Measurements from ENCODE around the gene SH3BGRL3. TPM values are rescaled to one million over a fixed set of nuclear protein-coding genes. Genes with fewer than 3 reads are reported as not detected.
"Not testable (repeated sequence)": the region's sequence is repeated elsewhere in the genome, so short reads cannot be mapped to it uniquely, and the experiment has no call there.

SH3BGRL3 gene
- total RNA-seq, result 258 and 260 TPM in 2 replicates

DNA sequence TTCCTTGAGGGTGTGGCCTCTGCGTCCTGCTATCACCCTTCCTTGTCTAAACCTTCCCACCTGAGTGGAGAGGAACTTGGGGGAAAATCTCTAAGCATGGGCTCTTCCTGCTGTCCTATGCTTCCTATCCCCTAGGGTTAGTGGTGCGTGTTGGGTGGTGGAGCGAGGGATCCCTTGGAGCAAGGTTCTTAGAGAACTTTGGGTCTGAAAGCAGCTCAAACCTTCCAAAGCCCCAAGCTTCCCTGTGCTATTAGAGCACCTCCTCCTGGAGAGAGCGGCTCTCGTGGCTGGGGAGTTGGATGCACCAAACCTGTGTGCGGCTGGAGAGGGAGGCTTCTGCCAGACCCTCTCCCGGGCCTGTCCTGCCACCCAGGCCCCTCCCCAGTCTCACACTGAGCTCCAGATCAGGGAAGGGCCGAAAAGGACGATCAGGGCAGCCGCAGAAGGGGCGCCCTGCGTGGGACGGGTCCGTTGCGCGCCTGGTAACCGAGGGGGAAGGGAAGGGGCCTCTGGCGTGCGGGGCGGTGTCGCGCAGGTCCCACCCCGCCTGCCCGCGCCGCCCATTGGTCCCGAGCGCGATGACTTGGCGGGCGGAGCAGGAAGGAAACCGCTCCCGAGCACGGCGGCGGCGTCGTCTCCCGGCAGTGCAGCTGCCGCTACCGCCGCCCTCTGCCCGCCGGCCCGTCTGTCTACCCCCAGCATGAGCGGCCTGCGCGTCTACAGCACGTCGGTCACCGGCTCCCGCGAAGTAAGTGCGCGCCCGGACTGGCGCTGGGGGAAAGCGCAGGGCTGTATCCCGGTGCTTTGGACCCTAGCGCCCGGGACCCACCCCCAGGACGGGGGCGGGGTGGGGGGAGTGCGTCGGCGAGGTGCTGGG lies at the start of gene SH3BGRL3:
TSS of gene SH3BGRL3 (plus strand) at position 631 of the 877 bp plus-strand sequence. CDS start at position 701, 70 bp downstream.
- DNase-seq (ENCODE audit: extremely low read depth, low read depth, low spot score), result no peak

DNA sequence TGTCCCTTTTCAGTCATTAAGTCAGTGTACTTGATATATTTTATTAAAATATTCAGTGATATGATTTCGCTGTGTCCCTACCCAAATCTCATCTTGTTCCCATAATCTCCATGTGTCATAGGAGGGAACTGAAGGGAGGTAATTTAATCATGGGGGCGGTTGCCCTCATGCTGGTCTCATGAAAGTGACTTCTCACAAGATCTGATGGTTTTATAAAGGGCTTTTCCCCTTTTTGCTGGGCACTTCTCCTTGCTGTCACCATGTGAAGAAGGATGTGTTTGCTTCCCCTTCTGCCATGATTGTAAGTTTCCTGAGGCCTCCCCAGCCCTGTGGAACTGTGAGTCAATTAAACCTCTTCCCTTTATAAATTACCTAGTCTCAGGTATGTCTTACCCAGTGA lies 49.2 kb upstream of the SH3BGRL3 start:
- DNase-seq (ENCODE audit: extremely low read depth, low read depth, low spot score), result not testable (repeated sequence)

DNA sequence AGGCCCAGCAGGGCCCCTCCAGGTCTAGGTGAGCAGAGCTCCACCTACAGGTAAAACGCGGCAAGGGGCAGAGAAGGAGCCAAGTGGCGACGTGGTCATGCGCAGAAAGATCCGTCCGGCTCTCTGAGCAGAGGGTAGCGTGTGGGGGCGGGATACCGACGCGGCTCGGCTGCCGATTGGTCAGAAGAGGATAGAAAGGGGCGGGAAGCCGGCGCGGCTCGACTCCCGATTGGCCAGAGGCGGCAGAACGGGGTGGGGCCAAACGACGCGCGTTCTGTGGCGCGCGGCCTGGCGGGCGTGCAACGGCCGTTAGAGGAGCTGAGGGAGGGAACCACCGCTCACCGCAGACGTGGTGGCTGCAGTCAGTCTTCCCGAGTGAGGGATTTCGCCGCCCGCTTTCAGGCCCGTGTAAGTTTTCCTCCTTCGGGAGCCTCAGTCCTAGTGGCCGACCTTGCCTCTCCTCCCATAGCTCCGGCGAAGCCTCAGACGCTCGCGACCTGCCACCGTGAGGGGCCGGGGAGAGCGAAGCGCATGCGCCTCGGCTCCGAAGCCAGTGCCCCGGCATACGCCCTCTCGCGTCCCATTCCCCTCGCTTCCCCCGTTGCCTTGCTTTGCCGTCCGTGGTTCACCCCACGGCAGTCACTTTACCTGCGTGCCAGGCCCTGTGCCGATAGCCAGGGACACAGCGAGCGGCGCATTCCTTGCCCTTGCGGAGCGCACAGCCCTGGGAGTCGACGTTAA lies 45.8 kb upstream of the SH3BGRL3 start, which contains the start of gene CEP85:
TSS of gene CEP85 (plus strand) at position 298 of the 741 bp plus-strand sequence. CDS start 5,584 bp downstream, outside the sequence.
- DNase-seq (ENCODE audit: extremely low read depth, low read depth, low spot score), result peak; percentile 86

DNA sequence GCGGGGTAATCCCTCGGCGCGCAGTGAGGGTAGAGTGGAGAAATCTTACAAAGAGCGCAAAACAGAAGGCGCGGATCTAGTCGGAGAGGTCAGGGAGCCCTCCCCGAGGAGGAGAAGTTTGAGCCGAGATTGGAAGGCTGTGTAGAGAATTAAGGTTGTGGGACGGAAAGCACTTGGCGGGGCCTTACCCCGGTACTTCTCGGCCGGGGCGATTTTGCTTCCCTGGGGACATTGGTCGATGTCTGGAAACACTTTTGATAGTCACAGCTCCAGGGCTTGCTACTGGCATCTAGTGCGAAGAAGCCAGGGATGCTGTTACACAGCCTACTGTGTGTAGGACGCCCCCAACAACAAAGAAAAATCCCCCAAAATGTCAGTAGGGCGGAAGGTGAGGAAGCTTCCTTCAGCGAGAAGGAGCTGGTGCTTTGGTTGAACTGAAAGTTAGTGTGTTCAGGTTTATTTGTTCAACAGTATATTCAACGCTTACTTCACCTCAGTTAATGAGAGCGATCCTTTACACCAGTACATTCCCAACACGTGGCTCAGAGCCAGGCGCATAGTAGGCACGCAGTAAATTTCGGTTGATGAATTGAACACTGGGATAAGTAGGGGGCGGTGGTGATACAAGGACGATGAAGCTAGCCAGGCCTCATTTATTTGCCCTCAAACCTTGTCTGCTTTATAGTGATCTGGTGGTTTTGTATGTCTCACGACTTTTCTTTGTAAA lies 45.1 kb upstream of the SH3BGRL3 start:
- no peak for DNase-seq (ENCODE audit: extremely low read depth, low read depth, low spot score)

DNA sequence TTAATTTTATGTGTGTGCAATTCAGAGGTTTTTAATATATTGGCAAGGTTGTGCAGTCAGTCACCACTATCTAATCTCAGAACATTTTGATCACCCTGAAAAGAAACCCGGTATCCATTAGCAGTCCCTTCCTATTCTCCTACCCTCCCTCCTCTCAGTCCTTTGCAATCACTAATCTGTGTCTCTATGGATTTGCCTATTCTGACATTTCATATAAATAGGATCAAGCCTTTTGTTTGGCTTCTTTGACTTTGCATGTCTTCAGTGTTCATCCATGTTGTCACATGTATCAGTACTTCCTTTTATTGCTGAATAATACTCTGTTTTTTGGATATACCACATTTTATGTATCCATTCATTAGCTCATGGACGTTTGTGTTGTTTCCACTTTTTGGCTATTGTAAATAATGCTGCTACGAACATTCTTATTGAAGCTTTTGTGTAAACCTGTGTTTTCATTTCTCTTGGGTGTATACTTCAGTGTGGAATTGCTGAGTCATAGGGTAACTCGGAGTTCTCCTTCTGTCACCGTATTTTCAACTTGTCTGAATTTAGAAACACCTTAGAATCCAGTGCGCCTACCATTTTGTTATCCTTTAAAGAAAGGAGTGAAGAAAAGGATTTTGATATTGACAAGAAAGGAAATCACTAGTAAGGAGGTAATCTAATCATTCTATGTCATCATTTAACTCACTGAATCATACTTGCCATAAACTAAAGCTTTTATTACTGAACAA lies 42.5 kb upstream of the SH3BGRL3 start:
- DNase-seq (ENCODE audit: extremely low read depth, low read depth, low spot score), result no peak

DNA sequence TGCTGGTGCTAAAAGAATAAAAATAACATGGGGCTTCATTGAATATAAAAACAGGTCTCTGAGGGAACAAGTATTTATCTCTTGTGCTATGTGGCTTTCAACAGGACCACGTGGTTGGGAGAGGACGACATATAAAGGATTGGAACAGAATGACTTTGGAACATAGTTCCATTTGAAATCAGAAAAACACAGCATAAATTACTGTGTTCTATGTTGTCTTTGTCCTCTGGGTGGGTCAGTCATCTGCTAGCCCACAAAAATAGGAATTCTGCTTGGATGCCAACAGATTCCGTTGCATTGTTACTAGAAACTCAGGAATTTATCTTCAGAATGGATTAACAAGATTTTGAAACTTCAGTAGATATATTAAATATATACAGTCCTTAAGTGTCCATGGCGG lies 40.0 kb upstream of the SH3BGRL3 start:
- no peak for DNase-seq (ENCODE audit: extremely low read depth, low read depth, low spot score)

DNA sequence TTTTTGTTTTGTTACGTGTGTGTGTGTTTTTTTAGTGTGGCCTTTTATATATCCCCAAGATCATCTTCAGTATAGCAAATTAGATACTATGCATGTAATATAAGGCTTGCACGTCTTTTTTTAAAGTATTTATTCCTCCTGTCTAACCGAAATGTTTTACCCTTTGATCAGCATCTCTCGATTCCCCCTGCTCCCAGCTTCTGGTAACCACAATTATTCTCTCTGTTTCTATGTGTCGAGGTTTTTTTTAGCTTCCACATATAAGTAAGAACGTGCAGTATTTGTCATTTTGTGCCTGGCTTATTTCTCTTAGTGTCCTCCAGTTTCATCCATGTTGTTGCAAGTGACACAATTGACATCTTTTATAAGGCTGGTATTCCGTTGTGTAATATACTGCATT lies 27.2 kb upstream of the SH3BGRL3 start:
- no peak for DNase-seq (ENCODE audit: extremely low read depth, low read depth, low spot score)

DNA sequence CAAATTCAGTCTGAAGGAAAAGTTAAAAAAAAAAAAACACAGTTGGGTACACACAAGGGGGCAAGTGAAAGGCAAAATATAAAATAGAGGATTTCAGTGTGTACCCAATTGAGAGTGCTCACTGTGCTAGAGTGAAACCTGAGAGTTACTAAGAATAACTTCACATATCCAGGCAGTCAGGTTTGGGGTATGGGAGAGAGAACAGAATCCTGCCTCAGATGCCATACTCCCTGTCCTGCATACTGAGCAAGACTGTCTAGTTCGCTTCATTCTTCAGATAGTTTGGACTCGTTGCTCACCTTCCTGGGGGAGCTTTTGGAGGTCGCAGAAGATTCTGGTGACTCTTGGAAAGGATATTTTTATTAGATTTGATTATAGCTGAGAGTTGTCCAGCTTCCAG lies 25.5 kb upstream of the SH3BGRL3 start:
- DNase-seq (ENCODE audit: extremely low read depth, low read depth, low spot score), result no peak

DNA sequence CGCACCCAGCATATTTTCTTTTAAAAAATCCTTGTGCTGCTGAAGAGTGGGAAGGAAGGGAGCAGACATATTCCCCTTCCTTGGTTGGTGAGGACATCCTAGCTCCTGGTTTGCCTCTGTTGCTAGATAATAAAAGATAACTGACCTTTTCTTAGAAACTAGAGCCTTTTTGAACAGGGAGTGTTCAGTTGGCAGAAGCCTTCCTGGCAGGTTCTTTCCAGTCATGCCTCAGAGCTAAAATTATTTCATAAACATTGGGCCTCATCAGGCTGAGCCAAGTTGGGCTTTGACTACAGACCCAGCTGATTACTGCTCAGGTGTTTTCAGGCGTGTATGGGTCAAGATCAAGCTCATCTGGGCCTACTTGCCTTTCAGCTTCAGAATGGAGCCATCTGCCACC lies 22.7 kb upstream of the SH3BGRL3 start:
- no peak for DNase-seq (ENCODE audit: extremely low read depth, low read depth, low spot score)

DNA sequence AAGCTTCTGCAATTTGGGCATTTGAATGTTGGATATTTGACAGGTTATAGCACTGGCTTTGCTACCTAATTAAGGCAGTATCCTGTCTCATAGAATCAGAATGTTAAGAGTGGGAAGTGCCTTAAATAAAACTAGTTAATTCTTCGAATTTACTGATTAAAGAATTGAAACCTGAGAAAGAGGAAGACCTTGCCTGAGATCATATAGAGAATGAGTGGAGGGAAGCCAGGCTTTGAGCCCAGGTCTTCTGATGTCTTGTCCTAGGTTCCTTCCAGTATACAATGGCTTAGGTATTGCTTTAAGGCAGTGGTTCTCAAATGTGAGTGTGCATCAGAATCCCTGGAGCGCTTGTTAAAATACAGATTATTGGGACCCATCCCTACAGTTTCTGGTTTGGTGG lies 20.9 kb upstream of the SH3BGRL3 start:
- DNase-seq (ENCODE audit: extremely low read depth, low read depth, low spot score), result no peak

DNA sequence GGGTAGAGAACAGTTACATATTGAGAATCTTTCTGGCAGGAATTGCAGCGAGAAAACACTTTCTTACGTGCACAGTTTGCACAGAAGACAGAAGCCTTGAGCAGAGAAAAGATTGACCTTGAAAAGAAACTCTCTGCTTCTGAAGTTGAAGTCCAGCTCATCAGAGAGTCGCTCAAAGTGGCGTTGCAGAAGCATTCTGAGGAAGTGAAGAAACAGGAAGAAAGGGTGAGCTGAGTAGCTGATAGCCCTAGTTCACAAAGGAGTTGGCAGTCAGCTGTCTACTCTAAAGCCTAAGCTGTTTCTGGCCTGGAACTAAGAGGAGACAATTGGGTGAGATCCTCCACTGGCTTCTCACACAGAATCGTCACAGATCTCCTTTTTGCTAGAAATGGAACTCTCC lies 20.3 kb upstream of the SH3BGRL3 start:
- DNase-seq (ENCODE audit: extremely low read depth, low read depth, low spot score), result no peak

DNA sequence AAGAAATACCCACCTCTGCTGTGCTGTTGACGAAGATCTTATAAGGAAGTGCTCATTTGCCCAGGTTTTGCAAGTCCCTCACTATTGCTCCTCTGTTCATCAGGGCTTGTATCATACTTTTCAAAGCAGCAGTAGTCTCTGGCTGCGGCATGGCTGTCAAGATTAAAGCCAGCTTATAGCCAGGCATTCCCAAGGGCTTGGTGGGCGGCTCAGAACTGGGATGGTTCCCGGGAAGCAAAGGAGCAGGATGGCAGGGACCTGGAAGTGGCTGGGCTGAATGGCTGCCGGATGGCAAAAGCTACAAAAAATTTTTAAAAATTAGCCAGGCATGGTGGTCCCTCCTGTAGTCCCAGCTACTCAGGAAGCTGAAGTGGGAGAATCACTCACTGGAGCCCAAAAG lies 16.7 kb upstream of the SH3BGRL3 start:
- DNase-seq (ENCODE audit: extremely low read depth, low read depth, low spot score), result no peak

DNA sequence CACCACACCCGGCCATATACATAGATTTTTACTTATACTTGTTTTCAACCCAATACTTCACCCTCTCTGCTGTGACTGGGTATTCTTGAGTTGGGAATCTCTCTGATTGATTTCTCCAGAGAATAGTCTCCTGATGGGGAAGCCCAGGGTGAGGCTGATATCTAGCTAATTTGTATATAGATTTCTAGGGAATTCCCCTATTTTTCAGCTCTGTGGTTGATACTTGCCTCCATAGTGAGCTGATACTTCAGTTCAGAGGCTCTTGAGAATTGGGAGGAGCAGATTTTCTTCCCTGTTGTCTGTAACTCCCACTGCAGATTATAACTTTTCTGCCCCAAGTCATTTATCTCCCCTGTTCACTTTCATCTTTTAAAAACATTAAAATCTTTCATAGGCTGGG lies 14.5 kb upstream of the SH3BGRL3 start:
- DNase-seq (ENCODE audit: extremely low read depth, low read depth, low spot score), result no peak

DNA sequence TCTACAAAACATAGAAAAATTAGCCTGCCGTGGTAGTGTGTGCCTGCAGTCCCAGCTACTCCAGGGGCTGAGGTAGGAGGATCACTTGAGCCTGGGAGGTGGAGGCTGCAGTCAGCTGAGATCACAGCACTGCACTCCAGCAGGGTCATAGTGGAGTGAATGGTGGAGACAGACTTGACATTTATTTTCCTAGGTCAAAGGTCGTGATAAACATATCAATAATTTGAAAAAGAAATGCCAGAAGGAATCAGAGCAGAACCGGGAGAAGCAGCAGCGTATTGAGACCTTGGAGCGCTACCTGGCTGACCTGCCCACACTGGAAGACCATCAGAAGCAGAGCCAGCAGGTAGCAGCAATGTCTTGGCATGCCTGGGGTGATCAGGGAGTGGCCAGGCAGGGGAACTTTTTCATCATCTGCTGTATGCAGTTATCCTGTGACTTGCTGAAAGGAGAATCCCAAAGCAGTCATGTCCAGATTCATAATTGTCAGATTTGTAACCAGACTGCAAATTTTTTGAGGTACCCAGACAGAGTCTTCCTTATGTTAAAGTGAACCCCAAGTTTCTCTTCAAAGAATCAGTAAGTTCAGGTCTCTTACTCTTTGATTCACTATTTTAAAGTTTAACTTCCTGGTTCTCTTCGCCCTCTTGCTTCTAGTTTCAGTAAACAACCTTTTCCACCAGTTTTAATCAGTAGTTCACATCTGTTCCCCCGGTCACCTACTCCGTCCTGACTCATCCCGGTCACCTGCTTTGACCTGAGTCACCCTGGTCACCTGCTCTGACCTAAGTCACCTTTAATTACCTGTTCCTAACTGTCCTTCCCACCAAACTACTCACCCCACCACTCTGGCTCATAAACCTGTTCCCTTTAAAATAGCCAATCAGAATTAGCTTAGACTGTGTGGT lies 11.3 kb upstream of the SH3BGRL3 start:
- DNase-seq (ENCODE audit: extremely low read depth, low read depth, low spot score), result no peak

DNA sequence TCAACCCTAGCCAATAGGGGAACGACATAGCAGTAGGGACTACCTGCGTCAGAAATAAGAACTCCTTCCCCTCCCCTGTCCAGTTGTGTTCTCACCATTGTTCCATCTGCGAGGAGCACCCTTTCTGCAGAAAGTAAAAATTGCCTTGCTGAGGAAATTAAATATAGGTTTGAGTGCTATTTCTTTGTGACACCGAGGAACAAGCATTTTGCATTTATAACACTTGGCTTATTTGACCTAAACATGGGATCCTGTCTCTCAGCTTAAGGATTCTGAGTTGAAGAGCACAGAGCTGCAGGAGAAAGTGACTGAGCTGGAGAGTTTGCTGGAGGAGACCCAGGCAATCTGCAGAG lies 10.7 kb upstream of the SH3BGRL3 start:
- no peak for DNase-seq (ENCODE audit: extremely low read depth, low read depth, low spot score)

DNA sequence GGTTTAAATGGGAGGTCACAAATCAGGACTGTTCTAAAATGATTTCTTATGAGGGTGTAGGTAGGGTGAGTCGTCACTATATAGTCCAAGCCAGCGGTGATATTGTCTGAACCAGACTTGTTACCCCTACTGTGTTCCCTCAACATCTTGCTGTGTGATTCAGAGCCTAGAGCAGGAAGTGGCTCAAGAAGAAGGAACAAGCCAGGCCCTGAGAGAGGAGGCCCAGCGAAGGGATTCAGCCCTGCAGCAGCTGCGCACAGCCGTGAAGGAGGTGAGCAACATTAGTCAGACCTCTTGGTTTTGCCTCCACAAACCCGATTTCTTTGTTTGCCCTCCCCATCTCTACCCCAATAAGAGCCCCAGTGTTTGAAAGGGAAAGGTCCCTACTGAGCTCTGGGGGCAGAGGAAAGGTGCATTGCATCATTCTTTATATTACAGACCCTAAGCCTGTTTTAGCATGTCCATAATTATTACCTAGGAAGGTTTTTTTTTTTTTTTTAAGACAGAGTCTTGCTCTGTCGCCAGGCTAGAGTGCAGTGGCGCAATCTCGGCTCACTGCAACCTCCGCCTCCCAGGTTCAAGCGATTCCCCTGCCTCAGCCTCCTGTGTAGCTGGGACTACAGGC lies 5.0 kb upstream of the SH3BGRL3 start:
- no peak for DNase-seq (ENCODE audit: extremely low read depth, low read depth, low spot score)

DNA sequence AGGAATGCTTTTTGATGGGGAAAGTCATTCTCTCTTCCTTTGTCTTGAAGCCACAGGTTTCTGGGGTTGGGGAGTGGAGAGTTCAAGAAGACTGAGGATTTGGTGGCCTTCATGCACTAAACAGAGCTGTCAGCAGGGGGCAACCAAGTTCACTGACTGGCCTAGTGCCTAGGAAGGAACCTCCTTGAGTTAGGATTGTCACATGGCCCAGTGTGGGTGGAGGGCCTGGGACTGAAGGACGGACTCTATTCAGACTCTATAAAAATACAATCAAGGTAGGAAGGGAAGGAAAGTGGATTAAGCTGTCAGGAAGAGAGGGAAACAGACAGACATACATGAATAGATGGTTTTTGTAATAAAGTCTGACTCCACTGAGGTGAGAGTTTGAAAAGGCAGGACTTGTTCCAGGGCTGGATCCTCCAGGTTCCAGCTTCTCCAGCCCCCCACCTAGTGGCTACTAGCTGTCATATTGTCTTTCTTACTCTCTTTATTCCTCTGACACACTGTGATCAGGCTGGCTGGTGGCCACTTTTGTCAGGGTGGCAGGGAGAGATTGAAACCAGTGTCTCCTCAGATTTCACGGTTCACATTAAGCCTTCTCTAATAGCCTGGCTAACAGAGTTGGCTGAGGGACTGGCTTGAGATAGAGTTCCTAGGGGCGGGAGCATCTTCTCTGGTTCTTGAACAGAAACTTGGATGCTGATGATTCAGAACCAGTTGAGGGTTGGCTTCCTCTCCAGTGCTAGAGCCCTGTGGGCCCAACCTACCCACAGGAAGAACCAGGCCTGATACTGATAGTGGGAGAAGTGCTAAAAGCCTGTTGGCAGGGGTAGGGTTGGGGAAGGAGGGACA lies 4.1 kb upstream of the SH3BGRL3 start:
- DNase-seq (ENCODE audit: extremely low read depth, low read depth, low spot score), result peak; percentile 89

DNA sequence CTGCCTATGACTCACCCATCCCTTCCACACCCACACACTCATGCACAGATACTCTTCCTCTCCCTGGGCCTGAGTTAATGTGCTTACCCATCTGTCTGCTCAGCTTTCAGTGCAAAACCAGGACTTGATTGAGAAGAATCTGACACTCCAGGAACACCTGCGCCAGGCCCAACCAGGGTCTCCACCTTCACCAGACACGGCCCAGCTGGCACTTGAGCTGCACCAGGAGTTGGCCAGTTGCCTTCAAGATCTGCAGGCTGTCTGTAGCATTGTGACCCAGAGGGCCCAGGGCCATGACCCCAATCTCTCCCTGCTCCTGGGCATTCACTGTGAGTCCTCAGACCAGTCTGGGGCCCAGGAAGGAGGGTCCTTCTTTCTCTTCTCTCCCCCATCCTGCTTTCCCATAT lies 3.5 kb upstream of the SH3BGRL3 start:
- no peak for DNase-seq (ENCODE audit: extremely low read depth, low read depth, low spot score)

Measured in glomerular endothelial cell (primary cell).